Right renal pelvis (tissue), 4 donors: ENCODE measurements around the gene GMDS. TPM values are rescaled to one million over a fixed set of nuclear protein-coding genes. Genes with fewer than 3 reads are reported as not detected.

Source experiments
- DNase-seq, 4 donors: peaks; one replicate each; pipeline ENCODE4 v3.0.0-alpha.2; 2013; ENCODE audit warnings: low read depth in 4 of 4, low spot score in 3 of 4, missing footprints in 1 of 4
- polyA plus RNA-seq, 4 donors: library from polyadenylated mRNA; unstranded; fragments of 120-200 nt; gene quantifications; one replicate each; pipeline ENCODE4 v1.2.1, GENCODE V29; 2013; ENCODE audit not compliant: insufficient read length in 4 of 4

Gene GMDS
- polyA plus RNA-seq, 4 donors = 67.7 to 86.0 (median 77.9) TPM

GRCh38 chr6:1593286-1593957 lies 652.0 kb downstream of the GMDS start:
- no peak for DNase-seq

GRCh38 chr6:1592852-1593251 lies 652.6 kb downstream of the GMDS start:
- DNase-seq = no peak

- no peak for DNase-seq
Measured at GRCh38 chr6:1591926-1592325, 653.5 kb downstream of the GMDS start.

- no peak for DNase-seq
Measured at GRCh38 chr6:1591243-1591642, 654.2 kb downstream of the GMDS start.

GRCh38 chr6:1590580-1590979 lies 654.8 kb downstream of the GMDS start:
- no peak for DNase-seq

GRCh38 chr6:1589208-1589607 lies 656.2 kb downstream of the GMDS start:
- DNase-seq = no peak

- no peak for DNase-seq
Measured at GRCh38 chr6:1587977-1588376, 657.4 kb downstream of the GMDS start.

GRCh38 chr6:1587546-1587945 lies 657.9 kb downstream of the GMDS start:
- DNase-seq = no peak

GRCh38 chr6:1586861-1587450 lies 658.4 kb downstream of the GMDS start:
- no peak for DNase-seq

- no peak for DNase-seq
Measured at GRCh38 chr6:1586256-1586655, 659.1 kb downstream of the GMDS start.

- DNase-seq = no peak
Measured at GRCh38 chr6:1585669-1586049, 659.7 kb downstream of the GMDS start.

- no peak for DNase-seq
Measured at GRCh38 chr6:1584996-1585668, 660.3 kb downstream of the GMDS start.

- DNase-seq = no peak
Measured at GRCh38 chr6:1584146-1584545, 661.3 kb downstream of the GMDS start.

GRCh38 chr6:1581120-1581991 lies 664.0 kb downstream of the GMDS start:
- DNase-seq = no peak

GRCh38 chr6:1580585-1580984 lies 664.8 kb downstream of the GMDS start:
- no peak for DNase-seq

GRCh38 chr6:1580109-1580508 lies 665.3 kb downstream of the GMDS start:
- DNase-seq = no peak

GRCh38 chr6:1579096-1579495 lies 666.3 kb downstream of the GMDS start:
- no peak for DNase-seq

- no peak for DNase-seq
Measured at GRCh38 chr6:1577896-1578745, 667.3 kb downstream of the GMDS start.

GRCh38 chr6:1577146-1577680 lies 668.2 kb downstream of the GMDS start:
- DNase-seq = no peak

- no peak for DNase-seq
Measured at GRCh38 chr6:1576711-1577110, 668.7 kb downstream of the GMDS start.
